Trophoblast cell (in vitro differentiated cells and primary cell): ENCODE results near the gene PACS1.

Experiments
- DNase-seq, 2 donors: peaks; one replicate each; pipeline ENCODE4 v3.0.0-alpha.2; 2016
- H2AFZ ChIP-seq: 2 replicates; pipeline ENCODE4 v1.6.1; 2013; ENCODE audit warnings: low read length, moderate library complexity, mild to moderate bottlenecking; ENCODE audit not compliant: insufficient read depth, poor library complexity
- H2AK5ac ChIP-seq: 2 replicates; pipeline ENCODE4 v1.6.1; 2013; ENCODE audit warnings: mild to moderate bottlenecking, low read length
- H2BK120ac ChIP-seq: 2 replicates; pipeline ENCODE4 v1.6.1; 2013; ENCODE audit warnings: low read length, mild to moderate bottlenecking, moderate library complexity; ENCODE audit not compliant: insufficient read depth, poor library complexity
- H2BK12ac ChIP-seq: 2 replicates; pipeline ENCODE4 v1.6.1; 2013; ENCODE audit warnings: mild to moderate bottlenecking, low read length, moderate library complexity
- H2BK5ac ChIP-seq: 2 replicates; pipeline ENCODE4 v1.6.1; 2013; ENCODE audit warnings: low read length, low read depth, moderate library complexity, mild to moderate bottlenecking; ENCODE audit not compliant: poor library complexity
- H3K14ac ChIP-seq: 2 replicates; pipeline ENCODE4 v1.6.1; 2013; ENCODE audit warnings: mild to moderate bottlenecking, low read length
- H3K18ac ChIP-seq: 2 replicates; pipeline ENCODE4 v1.6.1; 2013; ENCODE audit warnings: mild to moderate bottlenecking, low read length
- H3K23ac ChIP-seq: 2 replicates; pipeline ENCODE4 v1.6.1; 2013; ENCODE audit warnings: low read length
- H3K27ac ChIP-seq: 2 replicates; pipeline ENCODE4 v1.5.1; 2013; ENCODE audit warnings: low read depth, mild to moderate bottlenecking, inconsistent platforms, low read length, moderate library complexity
- H3K27me3 ChIP-seq: 2 replicates; pipeline ENCODE4 v1.6.1; 2013; ENCODE audit warnings: inconsistent platforms, mild to moderate bottlenecking, low read length, moderate library complexity; ENCODE audit not compliant: insufficient read depth
- H3K36me3 ChIP-seq, 2 experiments: 1 replicate in 1 of 2; 2 replicates in 1 of 2; pipeline ENCODE4 v1.6.1; 2013; ENCODE audit warnings: low read length in 2 of 2, mild to moderate bottlenecking in 2 of 2, moderate library complexity in 1 of 2; ENCODE audit not compliant: insufficient read depth in 2 of 2, control insufficient read depth in 1 of 2
- H3K4ac ChIP-seq: 2 replicates; pipeline ENCODE4 v1.6.1; 2013; ENCODE audit warnings: low read depth, mild to moderate bottlenecking, low read length, moderate library complexity
- H3K4me1 ChIP-seq, 2 experiments: 1 replicate in 1 of 2; 2 replicates in 1 of 2; pipeline ENCODE4 v1.6.1; 2013; ENCODE audit warnings: low read length in 2 of 2, mild to moderate bottlenecking in 2 of 2, moderate library complexity in 1 of 2; ENCODE audit not compliant: insufficient read depth in 2 of 2, control insufficient read depth in 1 of 2
- H3K4me2 ChIP-seq: 2 replicates; pipeline ENCODE4 v1.6.1; 2013; ENCODE audit warnings: inconsistent platforms, mild to moderate bottlenecking, low read length, moderate library complexity
- H3K4me3 ChIP-seq: 2 replicates; pipeline ENCODE4 v1.5.1; 2013; ENCODE audit warnings: mild to moderate bottlenecking, low read depth, low read length, inconsistent platforms
- H3K79me1 ChIP-seq: one replicate; pipeline ENCODE4 v1.6.1; 2013; ENCODE audit warnings: low read length
- H3K79me2 ChIP-seq: 2 replicates; pipeline ENCODE4 v1.6.1; 2013; ENCODE audit warnings: low read length, mild to moderate bottlenecking; ENCODE audit not compliant: control insufficient read depth, insufficient read depth, poor library complexity
- H3K9ac ChIP-seq: 2 replicates; pipeline ENCODE4 v1.6.1; 2013; ENCODE audit warnings: mild to moderate bottlenecking, low read length
- H3K9me3 ChIP-seq: 2 replicates; pipeline ENCODE4 v1.6.1; 2013; ENCODE audit warnings: low read depth, mild to moderate bottlenecking, control low read depth, inconsistent platforms, low read length; ENCODE audit not compliant: insufficient read depth
- H4K12ac ChIP-seq: 2 replicates; pipeline ENCODE4 v1.6.1; 2013; ENCODE audit warnings: low read depth, mild to moderate bottlenecking, low read length, moderate library complexity
- H4K8ac ChIP-seq: 2 replicates; pipeline ENCODE4 v1.6.1; 2013; ENCODE audit warnings: low read depth, mild to moderate bottlenecking, low read length, moderate library complexity
- H4K91ac ChIP-seq: one replicate; pipeline ENCODE4 v1.6.1; 2013; ENCODE audit warnings: low read depth, mild to moderate bottlenecking, low read length, moderate library complexity
- WGBS: extraction: QIAGEN DNeasy Blood & Tissue Kit; methylation state at CpG from one replicate; pipeline ENCODE4 v1.1.7; 2013; ENCODE audit warnings: missing lambda C conversion rate; ENCODE audit not compliant: insufficient read length, insufficient coverage; ENCODE audit errors: extremely low coverage; 5-methylcytosine and 5-hydroxymethylcytosine counted together

Gene PACS1

DNA sequence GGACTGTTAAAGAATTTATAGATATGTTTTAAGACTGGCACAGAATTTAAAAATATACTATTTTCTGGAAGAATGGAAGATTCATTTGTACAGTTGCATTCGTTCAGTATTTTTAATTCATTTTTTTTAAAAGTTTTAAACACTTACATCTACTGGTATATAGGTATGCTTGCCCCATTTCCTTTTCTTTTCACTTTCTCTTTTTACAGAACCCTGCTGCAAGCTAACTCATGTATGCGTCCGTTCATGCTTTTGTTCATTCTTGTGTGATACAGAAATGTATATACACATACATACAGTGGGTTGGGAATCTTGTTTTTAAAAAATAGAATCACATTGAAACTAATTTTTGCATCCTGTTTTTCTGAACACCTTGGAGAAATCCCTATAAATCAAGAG is 31.0 kb downstream of the PACS1 start:
- no peak overlapping the region for H4K12ac ChIP-seq
- H3K4me3 ChIP-seq = no peak overlapping the region
- H3K4me2 ChIP-seq = no peak overlapping the region
- no peak for DNase-seq
- H3K27me3 ChIP-seq = no peaks in the 10 kb centered on the region
- peaks cover 1% of the 10 kb centered on the region for H3K9me3 ChIP-seq
- no peaks in the 10 kb centered on the region for H3K79me1 ChIP-seq
- H3K18ac ChIP-seq = no peak overlapping the region
- no peak overlapping the region for H2BK5ac ChIP-seq
- no peak overlapping the region for H3K4ac ChIP-seq
- no peak overlapping the region for H2AFZ ChIP-seq
- no peak overlapping the region for H4K91ac ChIP-seq
- no peak overlapping the region for H3K23ac ChIP-seq
- H4K8ac ChIP-seq = no peak overlapping the region
- H3K36me3 ChIP-seq = peaks cover 0 to 3% of the 10 kb centered on the region in 2 experiments
- H3K27ac ChIP-seq = no peak overlapping the region
- H3K9ac ChIP-seq = no peak overlapping the region
- no peak overlapping the region for H2AK5ac ChIP-seq
- H3K14ac ChIP-seq = no peak overlapping the region
- no CpG with 5 or more reads among the region's 3 CpGs for WGBS
- peaks cover 2% of the 10 kb centered on the region for H3K79me2 ChIP-seq
- no peak overlapping the region for H2BK120ac ChIP-seq
- H2BK12ac ChIP-seq = no peak overlapping the region
- peaks cover 0 to 2% of the 10 kb centered on the region in 2 experiments for H3K4me1 ChIP-seq

DNA sequence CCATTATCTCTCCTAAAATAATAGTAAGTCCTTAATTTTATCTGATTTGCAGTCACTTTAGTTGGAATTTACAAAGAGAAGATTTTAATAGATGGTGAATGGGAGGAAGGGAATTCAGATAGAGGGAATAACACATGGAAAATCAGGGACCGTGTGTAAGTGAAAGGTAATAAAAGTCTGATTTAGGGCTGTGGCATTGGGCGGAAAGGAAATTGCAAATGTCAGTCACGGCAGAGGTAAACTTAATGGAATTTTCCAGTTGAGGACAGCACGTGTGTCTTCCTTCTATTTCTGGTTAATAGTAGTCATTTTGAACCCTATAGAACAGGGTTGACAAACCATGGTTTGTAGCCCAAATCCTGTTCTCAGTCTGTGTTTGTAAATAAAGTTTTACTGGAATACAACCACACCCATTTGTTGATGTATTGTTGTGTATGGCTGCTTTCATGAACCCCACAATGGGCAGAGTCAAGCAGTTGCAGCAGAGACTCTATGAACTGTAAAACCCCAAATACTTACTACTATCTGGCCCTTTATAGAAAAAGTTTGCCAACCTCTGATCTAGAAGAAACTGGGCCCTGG is 34.1 kb downstream of the PACS1 start:
- Histone ChIP-seq H3K27ac (no peak overlapping the region), H4K91ac (no peak overlapping the region), H3K23ac (no peak overlapping the region), H2AK5ac (no peak overlapping the region), H3K4me2 (no peak overlapping the region), H3K14ac (no peak overlapping the region), H4K12ac (no peak overlapping the region), H3K4ac (no peak overlapping the region), H2BK12ac (no peak overlapping the region), H4K8ac (no peak overlapping the region), H2BK5ac (no peak overlapping the region), H3K27me3 (no peaks in the 10 kb centered on the region), H3K4me1 (peaks cover 9 to 17% of the 10 kb centered on the region in 2 experiments), H2AFZ (no peak overlapping the region), H3K9ac (no peak overlapping the region), H3K9me3 (peaks cover 1% of the 10 kb centered on the region), H3K4me3 (no peak overlapping the region), H3K36me3 (peaks cover 0 to 3% of the 10 kb centered on the region in 2 experiments), H3K79me1 (peaks cover 5% of the 10 kb centered on the region), H3K79me2 (peaks cover 2% of the 10 kb centered on the region), H2BK120ac (no peak overlapping the region), H3K18ac (no peak overlapping the region)
- no peak for DNase-seq
- WGBS = 100% methylated on average over 1 of the region's 4 CpGs

DNA sequence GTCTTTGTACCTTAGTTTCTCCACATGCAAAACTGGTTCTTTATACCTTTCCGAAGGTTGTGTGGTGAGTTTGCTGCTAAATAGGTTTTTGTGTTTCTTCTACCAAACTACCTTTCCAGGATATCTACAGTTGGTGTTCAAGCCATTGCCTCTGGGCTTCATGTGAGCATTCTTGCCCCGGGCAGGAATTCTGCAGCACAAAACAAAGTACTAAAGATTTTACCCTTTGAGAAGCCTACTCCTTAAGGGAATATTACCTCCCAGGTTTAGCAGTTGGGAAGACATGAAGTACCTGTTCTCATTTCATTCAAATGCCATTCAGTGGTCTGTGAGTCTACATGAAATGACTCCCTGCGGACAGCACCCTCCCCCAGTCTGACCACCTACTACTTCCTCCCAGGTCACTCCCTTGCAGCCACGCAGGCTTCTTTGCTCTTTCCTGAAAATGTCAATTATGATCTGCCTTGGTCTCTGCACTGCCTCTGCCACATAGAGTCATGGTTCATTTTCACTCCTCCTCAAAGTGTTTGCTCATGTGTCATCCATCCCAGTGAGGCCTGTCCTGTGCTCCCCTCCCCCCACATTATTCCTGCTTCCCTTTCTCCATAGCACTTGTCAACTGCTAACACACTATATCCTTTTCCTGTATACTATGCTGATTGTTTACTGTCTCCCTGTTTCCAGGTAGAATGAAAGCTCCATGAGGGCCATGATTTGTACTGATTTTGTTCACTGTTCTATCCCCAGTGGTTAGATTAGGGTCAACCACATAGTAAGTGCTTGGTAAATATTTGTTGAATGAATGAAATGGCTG is 36.9 kb downstream of the PACS1 start:
- Histone ChIP-seq H2BK12ac (no peak overlapping the region), H3K36me3 (no peaks in the 10 kb centered on the region), H3K18ac (no peak overlapping the region)

DNA sequence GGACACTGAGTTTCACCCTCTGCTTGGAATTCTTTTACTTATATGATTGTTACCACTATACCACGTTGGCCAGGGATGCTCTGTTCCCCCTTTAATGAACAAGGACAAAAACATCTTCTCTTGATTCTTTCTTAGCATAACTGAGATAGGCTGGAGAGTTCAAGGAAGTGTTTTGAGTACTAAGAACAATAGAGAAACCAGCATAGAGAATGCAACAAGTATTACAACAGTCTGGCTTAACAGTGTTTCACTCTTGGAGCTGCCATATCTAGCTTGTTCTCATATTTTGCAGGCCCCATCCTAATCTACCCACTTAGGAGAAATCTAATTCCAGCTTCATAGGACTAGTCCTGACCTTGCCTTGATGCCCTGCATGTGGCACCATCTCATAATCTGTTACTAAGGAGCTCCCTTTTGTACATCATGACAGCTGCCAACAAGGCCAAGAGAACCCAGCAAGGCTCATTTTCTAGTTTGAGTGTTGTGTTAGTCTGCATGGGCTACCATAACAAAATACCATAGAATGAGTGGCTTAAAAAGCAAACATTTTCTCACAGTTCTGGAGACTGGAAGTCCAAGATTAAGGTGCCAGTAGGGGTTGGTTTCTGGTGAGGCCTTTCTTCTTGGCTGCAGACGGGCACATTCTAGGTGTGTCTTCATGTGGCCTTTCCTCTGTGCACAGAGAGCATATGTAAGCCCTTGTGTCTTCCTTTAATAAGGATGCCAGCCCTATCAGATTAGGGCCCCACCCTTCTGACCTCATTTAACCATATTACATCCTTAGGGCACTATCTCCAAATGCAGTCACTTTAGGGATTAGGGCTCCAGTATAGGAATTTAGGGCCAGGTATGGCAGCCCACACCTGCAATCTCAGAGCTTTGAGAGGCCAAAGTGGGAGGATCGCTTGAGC is 37.8 kb downstream of the PACS1 start:
- no peaks in the 10 kb centered on the region for H3K9me3 ChIP-seq
- H3K14ac ChIP-seq = no peak overlapping the region
- peak overlapping the region; percentile 21 for H2BK5ac ChIP-seq

More for the DNA sequence above, 36.9 kb downstream of the PACS1 start:
- Histone ChIP-seq H3K4me3 (no peak overlapping the region), H2AFZ (no peak overlapping the region), H3K9me3 (no peaks in the 10 kb centered on the region), H2BK120ac (no peak overlapping the region), H4K91ac (no peak overlapping the region), H2AK5ac (no peak overlapping the region), H3K4me2 (peak overlapping the region; percentile 40), H3K27ac (peak overlapping the region; percentile 83), H2BK5ac (no peak overlapping the region), H3K23ac (no peak overlapping the region), H3K4me1 (peaks cover 11 to 20% of the 10 kb centered on the region in 2 experiments), H4K12ac (no peak overlapping the region), H3K79me2 (peaks cover 2% of the 10 kb centered on the region), H3K27me3 (no peaks in the 10 kb centered on the region), H3K9ac (no peak overlapping the region), H3K4ac (no peak overlapping the region), H3K14ac (no peak overlapping the region), H3K79me1 (peaks cover 5% of the 10 kb centered on the region), H4K8ac (no peak overlapping the region)
- no CpG with 5 or more reads among the region's 4 CpGs for WGBS
- DNase-seq = peak; percentile 26 to 55

More for the DNA sequence above, 37.8 kb downstream of the PACS1 start:
- Histone ChIP-seq H3K79me2 (peaks cover 4% of the 10 kb centered on the region), H3K23ac (no peak overlapping the region), H3K27ac (peak overlapping the region; percentile 83), H3K36me3 (no peaks in the 10 kb centered on the region), H4K8ac (no peak overlapping the region), H3K27me3 (no peaks in the 10 kb centered on the region), H3K4ac (no peak overlapping the region), H3K18ac (peak overlapping the region; percentile 50), H2BK12ac (no peak overlapping the region), H4K91ac (peak overlapping the region; percentile 10), H4K12ac (no peak overlapping the region), H3K4me3 (no peak overlapping the region), H2AFZ (no peak overlapping the region), H3K79me1 (peaks cover 8% of the 10 kb centered on the region), H3K4me2 (no peak overlapping the region), H3K4me1 (peaks cover 14 to 25% of the 10 kb centered on the region in 2 experiments), H3K9ac (no peak overlapping the region), H2AK5ac (no peak overlapping the region), H2BK120ac (no peak overlapping the region)
- DNase-seq = peak; percentile 23 to 55
- no CpG with 5 or more reads among the region's 3 CpGs for WGBS
